Measurements from ENCODE around the gene RBPJ. TPM values are rescaled to one million over a fixed set of nuclear protein-coding genes. Genes with fewer than 3 reads are reported as not detected.
A peak's percentile ranks its signal among the peaks of the same experiment; 100 is the strongest.

RBPJ gene
- total RNA-seq, 2 experiments from 2014 or later, result 64.1 to 72.3 TPM

GRCh38 chr4:26424838-26425237 lies 104.0 kb downstream of the RBPJ start:
- Histone ChIP-seq H3K4me1 (ENCODE audit: insufficient read depth, low read length) (no peaks in the 10 kb centered on the region), H3K27me3 (ENCODE audit: control insufficient read depth in 1 of 2, insufficient read depth in 2 of 2, low read length in 2 of 2) (no peaks in the 10 kb centered on the region), H3K9me3 (ENCODE audit: control insufficient read depth in 1 of 2, insufficient read depth in 1 of 2, low read length in 2 of 2) (no peaks in the 10 kb centered on the region), H3K4me3 (ENCODE audit: low read length) (no peak overlapping the region), H3K36me3 (ENCODE audit: insufficient read depth, low read length) (peaks cover 62% of the 10 kb centered on the region), H3K27ac (ENCODE audit: low read depth in 1 of 2, low read length in 2 of 2) (no peak overlapping the region)
- DNase-seq, result no peak
- Mint-ChIP-seq H3K27me3 (no peaks in the 10 kb centered on the region), H3K4me3 (no peak overlapping the region), H3K36me3 (ENCODE audit: low read depth) (peaks cover 91% of the 10 kb centered on the region), H3K9me3 (no peaks in the 10 kb centered on the region), H3K27ac (no peak overlapping the region), H3K4me1 (ENCODE audit: low read depth) (peaks cover 16% of the 10 kb centered on the region)
- peak; percentile 10 for TF ChIP-seq CTCF (IDR thresholded peaks at IDR 0.05)
- intact Hi-C loops (cut with DNase I, micrococcal nuclease), result no loop called here
- CTCF ChIA-PET, result no interaction called here
- POLR2A ChIA-PET, result no interaction called here
- no peak for ATAC-seq (ENCODE audit: poor library complexity)

GRCh38 chr4:26425953-26426352 lies 105.1 kb downstream of the RBPJ start:
- peaks cover 69% of the 10 kb centered on the region for H3K36me3 ChIP-seq (ENCODE audit: insufficient read depth, low read length)
- ChIA-PET POLR2A (no interaction called here), CTCF (no interaction called here)
- no peaks in the 10 kb centered on the region for H3K9me3 Mint-ChIP-seq
- no peak for TF ChIP-seq CTCF (IDR thresholded peaks at IDR 0.05)
- peaks cover 95% of the 10 kb centered on the region for H3K36me3 Mint-ChIP-seq (ENCODE audit: low read depth)
- H3K27ac ChIP-seq (ENCODE audit: low read depth in 1 of 2, low read length in 2 of 2), result no peak overlapping the region
- no peaks in the 10 kb centered on the region for H3K27me3 ChIP-seq (ENCODE audit: control insufficient read depth in 1 of 2, insufficient read depth in 2 of 2, low read length in 2 of 2)
- H3K9me3 ChIP-seq (ENCODE audit: control insufficient read depth in 1 of 2, insufficient read depth in 1 of 2, low read length in 2 of 2), result no peaks in the 10 kb centered on the region
- ATAC-seq (ENCODE audit: poor library complexity) (no peak), DNase-seq (no peak)
- H3K4me3 Mint-ChIP-seq, result no peak overlapping the region
- H3K4me1 Mint-ChIP-seq (ENCODE audit: low read depth), result peaks cover 16% of the 10 kb centered on the region
- intact Hi-C loops (cut with DNase I, micrococcal nuclease), result no loop called here
- no peaks in the 10 kb centered on the region for H3K27me3 Mint-ChIP-seq
- no peaks in the 10 kb centered on the region for H3K4me1 ChIP-seq (ENCODE audit: insufficient read depth, low read length)
- no peak overlapping the region for H3K4me3 ChIP-seq (ENCODE audit: low read length)
- H3K27ac Mint-ChIP-seq, result no peak overlapping the region

- ChIA-PET CTCF (no interaction called here), POLR2A (no interaction called here)
- H3K9me3 ChIP-seq (ENCODE audit: control insufficient read depth in 1 of 2, insufficient read depth in 1 of 2, low read length in 2 of 2), result no peaks in the 10 kb centered on the region
- H3K36me3 Mint-ChIP-seq (ENCODE audit: low read depth), result peaks cover 95% of the 10 kb centered on the region
- no peak overlapping the region for H3K27ac ChIP-seq (ENCODE audit: low read depth in 1 of 2, low read length in 2 of 2)
- no peak for TF ChIP-seq CTCF (IDR thresholded peaks at IDR 0.05)
- no peaks in the 10 kb centered on the region for H3K4me1 ChIP-seq (ENCODE audit: insufficient read depth, low read length)
- peaks cover 16% of the 10 kb centered on the region for H3K4me1 Mint-ChIP-seq (ENCODE audit: low read depth)
- H3K27ac Mint-ChIP-seq, result peak overlapping the region; percentile 25
- ATAC-seq (ENCODE audit: poor library complexity) (no peak), DNase-seq (no peak)
- intact Hi-C loops (cut with DNase I, micrococcal nuclease), result no loop called here
- no peaks in the 10 kb centered on the region for H3K27me3 ChIP-seq (ENCODE audit: control insufficient read depth in 1 of 2, insufficient read depth in 2 of 2, low read length in 2 of 2)
- no peak overlapping the region for H3K4me3 ChIP-seq (ENCODE audit: low read length)
- peaks cover 71% of the 10 kb centered on the region for H3K36me3 ChIP-seq (ENCODE audit: insufficient read depth, low read length)
- H3K27me3 Mint-ChIP-seq, result no peaks in the 10 kb centered on the region
- no peaks in the 10 kb centered on the region for H3K9me3 Mint-ChIP-seq
- H3K4me3 Mint-ChIP-seq, result no peak overlapping the region
These were observed 106.1 kb downstream of the RBPJ start for GRCh38 chr4:26426892-26427291.
